ENCODE data around the gene NID1.

- TF ChIP-seq CTCF (IDR thresholded peaks at IDR 0.05; ENCODE audit: borderline replicate concordance, extremely low read depth, low read length, poor library complexity, severe bottlenecking) (no peak), EZH2 (IDR thresholded peaks at IDR 0.05; ENCODE audit: borderline replicate concordance, low read depth, low read length, severe bottlenecking) (no peak)
These were observed 69.4 kb downstream of the NID1 start for GRCh38 chr1:235995511-235995910.
